Measurements from ENCODE around the gene CLEC3A.
"Not testable (repeated sequence)": the region's sequence is repeated elsewhere in the genome, so short reads cannot be mapped to it uniquely, and the experiment has no call there.

The CLEC3A gene

DNA sequence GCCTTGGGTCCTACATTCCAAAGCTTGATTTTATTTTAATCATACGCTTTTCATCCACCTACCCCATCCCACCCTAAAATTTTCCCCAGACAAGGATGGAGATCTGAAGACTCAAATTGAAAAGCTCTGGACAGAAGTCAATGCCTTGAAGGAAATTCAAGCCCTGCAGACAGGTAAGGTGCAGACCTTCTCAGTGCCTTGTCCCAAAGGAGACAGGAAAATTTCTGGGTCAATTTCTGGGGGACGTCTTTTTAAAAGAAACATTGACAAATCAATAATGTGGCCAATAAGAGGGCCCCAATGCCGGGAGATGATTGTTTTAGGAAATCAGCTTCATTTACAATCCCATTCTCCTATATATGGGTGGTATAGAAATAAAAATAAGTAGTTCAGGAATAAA lies 5.7 kb downstream of the CLEC3A start:
- DNase-seq (ENCODE audit: low read depth in 2 of 2, low spot score in 1 of 2): no peak

GRCh38 chr16:78034530-78034929 lies 12.2 kb downstream of the CLEC3A start:
- no peak for DNase-seq (ENCODE audit: low read depth in 2 of 2, low spot score in 1 of 2)

- DNase-seq (ENCODE audit: low read depth in 2 of 2, low spot score in 1 of 2): no peak
These were observed 12.7 kb downstream of the CLEC3A start for GRCh38 chr16:78035012-78035411.

GRCh38 chr16:78040396-78040795 lies 18.0 kb downstream of the CLEC3A start:
- no peak for DNase-seq (ENCODE audit: low read depth in 2 of 2, low spot score in 1 of 2)

DNA sequence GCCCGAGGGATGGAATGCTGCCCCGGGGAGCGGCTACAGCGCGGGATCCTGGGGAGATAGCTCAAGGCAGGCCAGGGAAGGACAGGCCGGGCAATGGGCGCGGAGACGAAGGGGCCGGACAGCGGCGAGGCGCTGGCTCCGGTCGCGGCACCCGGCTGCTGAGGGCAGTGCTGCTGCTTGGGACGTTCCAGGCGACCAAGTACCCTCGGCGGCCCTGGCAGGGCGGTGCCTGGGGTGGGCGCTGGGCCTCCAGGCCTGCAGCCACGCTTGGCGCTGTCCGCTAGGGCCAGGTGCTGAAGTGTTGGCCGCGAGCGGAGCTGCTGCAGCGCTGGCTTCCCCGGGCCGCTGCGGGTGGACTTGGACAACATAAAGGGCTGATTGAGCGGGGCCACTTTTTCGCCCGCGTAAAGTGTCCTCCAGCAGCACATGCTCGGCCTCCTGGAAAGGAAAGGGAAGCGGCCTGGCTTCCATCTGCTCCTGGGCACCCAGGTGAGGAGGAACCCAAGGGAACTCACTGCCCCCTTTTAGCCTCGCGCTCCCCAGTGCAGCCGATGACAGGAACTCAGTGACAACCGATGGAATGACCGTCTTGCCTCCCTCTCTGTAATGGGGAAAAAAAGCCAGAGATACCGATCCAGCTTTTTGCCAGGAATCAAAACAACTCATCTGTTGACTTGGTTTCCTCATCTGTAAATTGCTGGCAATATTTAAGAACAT lies 23.7 kb downstream of the CLEC3A start:
- DNase-seq (ENCODE audit: low read depth in 2 of 2, low spot score in 1 of 2): no peak

GRCh38 chr16:78048319-78048718 lies 26.0 kb downstream of the CLEC3A start:
- DNase-seq (ENCODE audit: low read depth in 2 of 2, low spot score in 1 of 2): no peak

DNA sequence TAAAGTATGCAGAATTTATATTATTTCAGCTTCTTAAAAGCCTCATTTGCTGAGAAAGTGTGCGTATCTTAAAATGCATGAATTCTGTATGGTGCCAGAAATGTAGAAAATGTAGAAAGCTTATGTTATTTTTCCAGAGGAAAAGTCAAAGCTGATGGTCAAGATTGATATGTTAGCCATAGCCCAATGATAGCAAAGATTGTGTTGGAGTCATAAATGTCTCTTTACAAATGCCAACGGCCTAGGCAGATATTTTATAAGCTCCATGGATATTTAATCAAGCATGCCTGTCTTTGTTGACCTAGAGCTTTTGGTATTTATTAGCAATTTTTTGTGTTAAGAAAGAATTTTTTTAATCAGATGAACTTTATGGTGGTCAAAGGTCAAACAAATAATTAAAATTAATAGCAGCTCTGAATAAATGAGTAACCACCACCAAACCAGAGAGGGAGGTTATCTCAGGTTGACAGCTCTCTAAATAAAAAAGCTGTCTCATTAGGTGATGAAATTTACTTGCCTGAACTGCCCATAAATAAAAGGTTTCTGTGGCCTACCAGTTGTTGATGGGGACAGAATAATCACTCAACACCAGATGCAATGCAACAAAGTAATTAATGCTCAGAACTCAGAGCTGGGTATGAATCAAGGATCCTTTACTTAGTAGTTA lies 28.5 kb downstream of the CLEC3A start:
- DNase-seq (ENCODE audit: low read depth in 2 of 2, low spot score in 1 of 2): no peak

DNA sequence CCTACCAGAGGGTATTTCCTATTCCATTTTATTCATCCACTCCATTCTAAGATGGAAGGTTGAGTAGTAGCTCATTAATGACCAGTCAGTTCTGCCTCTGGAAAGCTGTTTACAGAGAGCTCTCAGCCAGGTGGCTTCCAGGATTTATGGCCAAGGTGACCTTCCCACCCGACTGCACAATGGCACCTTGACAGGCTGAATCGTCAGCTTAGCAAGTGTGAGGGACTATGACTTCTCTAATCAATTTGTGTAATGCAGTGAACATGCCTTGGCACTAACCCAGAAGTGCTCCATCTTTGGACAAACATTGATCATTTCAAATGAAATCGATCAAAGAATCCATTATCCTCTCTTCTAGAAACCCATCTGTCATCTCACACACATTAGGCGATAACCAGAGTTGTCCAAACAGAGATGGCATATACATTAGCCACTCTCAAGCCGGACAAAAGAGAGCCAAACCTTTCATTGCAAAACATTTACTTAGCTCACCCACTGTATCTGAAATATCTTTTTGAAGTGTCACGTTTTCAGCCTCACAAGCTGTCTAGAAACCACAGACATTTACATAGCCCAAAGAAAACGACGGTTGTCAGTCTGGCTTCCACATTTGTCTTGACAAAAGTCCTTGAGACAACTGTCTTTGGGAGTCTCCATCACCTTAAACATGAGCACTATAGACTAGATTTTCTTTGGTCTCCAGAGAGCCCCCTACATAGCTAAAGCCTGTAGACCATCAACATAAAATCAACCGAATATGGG lies 35.6 kb downstream of the CLEC3A start:
- DNase-seq (ENCODE audit: low read depth in 2 of 2, low spot score in 1 of 2): no peak

GRCh38 chr16:78059806-78060205 lies 37.5 kb downstream of the CLEC3A start:
- DNase-seq (ENCODE audit: low read depth in 2 of 2, low spot score in 1 of 2): not testable (repeated sequence)

DNA sequence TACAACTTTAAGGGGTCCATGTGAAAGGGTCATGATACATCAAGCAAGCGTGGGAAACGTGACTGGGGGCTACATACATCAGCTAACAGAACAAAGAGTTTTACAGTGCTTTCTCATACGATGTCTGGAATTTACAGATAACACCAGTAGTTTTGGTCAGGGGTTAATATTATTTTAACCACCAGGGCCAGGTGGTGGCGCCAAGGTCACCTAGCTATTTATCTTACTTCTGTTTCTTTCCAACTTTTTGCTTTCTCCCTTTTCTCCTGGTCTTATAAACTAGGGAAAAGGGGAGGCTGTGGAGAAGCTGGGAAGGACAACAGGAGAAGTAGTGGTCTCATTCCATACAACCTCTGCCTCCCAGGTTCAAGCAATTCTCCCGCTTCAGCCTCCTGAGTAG lies 37.9 kb downstream of the CLEC3A start:
- no peak for DNase-seq (ENCODE audit: low read depth in 2 of 2, low spot score in 1 of 2)

DNA sequence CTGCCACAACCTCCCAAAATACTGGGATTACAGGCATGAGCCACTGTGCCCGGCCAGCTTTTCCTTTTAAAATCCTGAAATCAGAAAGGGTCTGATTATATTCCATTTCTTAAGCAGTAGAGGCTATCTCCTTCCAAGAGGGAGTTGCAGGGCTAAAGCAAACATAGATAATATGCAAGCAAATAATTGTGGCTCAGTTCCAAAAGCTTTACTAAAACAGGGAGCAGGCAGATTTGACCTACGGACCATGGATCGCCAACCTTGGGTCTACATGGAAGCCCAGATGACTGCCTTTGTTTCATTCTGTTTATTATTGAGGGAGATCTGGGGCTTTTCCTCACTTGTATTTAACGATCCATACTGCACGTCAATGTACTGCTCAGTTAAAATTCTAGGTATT lies 38.5 kb downstream of the CLEC3A start:
- DNase-seq (ENCODE audit: low read depth in 2 of 2, low spot score in 1 of 2): no peak

GRCh38 chr16:78065319-78065718 lies 43.0 kb downstream of the CLEC3A start:
- DNase-seq (ENCODE audit: low read depth in 2 of 2, low spot score in 1 of 2): no peak

DNA sequence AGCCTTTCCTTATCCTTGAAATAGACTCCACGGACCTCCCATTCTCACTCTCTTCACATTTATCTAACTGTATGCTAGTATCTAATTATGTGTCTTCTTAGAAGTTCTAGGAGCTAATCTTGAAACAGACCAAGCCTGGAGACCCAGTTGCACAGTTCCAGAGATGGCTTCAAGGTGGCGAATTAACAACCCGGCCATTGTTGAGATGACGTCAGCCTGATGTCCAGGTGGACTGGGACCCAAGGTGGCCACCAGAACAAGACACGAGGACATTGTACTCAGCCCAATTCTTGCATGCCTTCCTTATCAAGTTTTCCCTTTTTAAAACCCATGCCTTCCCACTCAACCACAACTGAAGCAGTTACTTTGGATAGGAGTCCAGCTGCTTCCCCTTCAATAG lies 47.6 kb downstream of the CLEC3A start:
- DNase-seq (ENCODE audit: low read depth in 2 of 2, low spot score in 1 of 2): no peak

- no peak for DNase-seq (ENCODE audit: low read depth in 2 of 2, low spot score in 1 of 2)
These were observed 49.9 kb downstream of the CLEC3A start for GRCh38 chr16:78072275-78072674.

DNA sequence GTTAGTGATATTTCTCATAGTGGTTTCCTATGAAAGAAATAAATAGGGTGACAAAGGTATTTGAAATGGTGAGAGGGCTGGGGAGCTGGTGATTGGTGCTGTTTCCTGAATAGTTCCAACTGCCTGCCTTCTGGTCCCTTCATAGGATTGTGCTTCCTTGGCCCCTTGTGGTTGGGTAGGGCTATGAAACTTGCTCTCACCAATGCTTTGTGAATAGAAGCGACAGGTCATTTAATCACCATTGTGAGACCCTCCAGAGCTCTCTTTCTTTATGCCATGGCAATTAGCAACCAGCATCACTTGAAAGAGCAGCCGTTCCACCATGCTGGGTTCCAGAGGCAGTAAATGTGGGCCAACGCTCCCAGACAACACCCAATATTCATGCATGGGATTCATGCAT lies 53.5 kb downstream of the CLEC3A start:
- DNase-seq (ENCODE audit: low read depth in 2 of 2, low spot score in 1 of 2): no peak

DNA sequence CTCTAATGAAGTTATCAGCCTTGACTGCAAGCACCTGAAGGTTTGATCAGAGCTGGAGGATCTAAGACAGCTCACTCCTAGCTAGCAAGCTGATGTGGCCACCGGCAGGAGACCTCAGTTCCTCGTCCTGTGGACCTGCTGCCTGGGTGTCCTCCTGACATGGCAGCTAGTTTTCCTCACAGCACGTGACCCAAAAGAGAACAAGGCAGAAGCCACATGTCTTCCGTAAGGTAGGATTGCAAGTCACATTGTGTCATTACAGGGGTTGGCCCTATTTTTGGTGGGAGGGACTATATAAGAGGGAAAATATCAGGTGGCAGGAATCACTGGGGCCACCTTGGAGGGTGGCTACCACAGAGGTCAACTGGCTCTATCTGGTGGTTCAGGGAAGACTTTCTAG lies 59.0 kb downstream of the CLEC3A start:
- DNase-seq (ENCODE audit: low read depth in 2 of 2, low spot score in 1 of 2): no peak

Measured in stimulated activated CD8-positive, alpha-beta memory T cell treated with anti-CD3 and anti-CD28 coated beads, Interleukin-4, amount 100 ng/mL, for 4 hours (primary cell).